ENCODE measurements around the gene SORD. TPM values are rescaled to one million over a fixed set of nuclear protein-coding genes. Genes with fewer than 3 reads are reported as not detected.
"Not testable (repeated sequence)": the region's sequence is repeated elsewhere in the genome, so short reads cannot be mapped to it uniquely, and the experiment has no call there.

The SORD gene
- total RNA-seq, 3 donors from 2014 or later = 3.7 to 31.8 (median 12.9) TPM

- peak in 1 of 2 donors; percentile 24 for DNase-seq (ENCODE audit: low spot score in 2 of 2)
- H3K4me3 ChIP-seq = no peak overlapping the region
- no peaks in the 10 kb centered on the region for H3K4me1 ChIP-seq
- peaks cover 0 to 6% of the 10 kb centered on the region in 2 donors for H3K27me3 ChIP-seq
- H3K9me3 ChIP-seq = no peaks in the 10 kb centered on the region
- intact Hi-C loops (cut with DNase I; ENCODE audit: low total_unique reads) = no loop called here
- H3K36me3 ChIP-seq = no peaks in the 10 kb centered on the region
- no peak for TF ChIP-seq POLR2A (IDR thresholded peaks at IDR 0.05)
- no peak overlapping the region for H3K27ac ChIP-seq
These were observed 74.5 kb downstream of the SORD start for GRCh38 chr15:45097466-45097865.

- TF ChIP-seq POLR2A (IDR thresholded peaks at IDR 0.05) (no peak), POLR2AphosphoS5 (IDR thresholded peaks at IDR 0.05) (no peak)
- DNase-seq (ENCODE audit: low spot score in 2 of 2) = peak in 1 of 2 donors; percentile 41
- intact Hi-C loops (cut with DNase I; ENCODE audit: low total_unique reads) = no loop called here
- Histone ChIP-seq H3K27me3 (peaks cover 0 to 6% of the 10 kb centered on the region in 2 donors), H3K9me3 (no peaks in the 10 kb centered on the region), H3K36me3 (no peaks in the 10 kb centered on the region), H3K4me1 (no peaks in the 10 kb centered on the region), H3K4me3 (no peak overlapping the region), H3K27ac (no peak overlapping the region)
These were observed 76.7 kb downstream of the SORD start for GRCh38 chr15:45099549-45100165.

GRCh38 chr15:45100884-45101625 lies 78.1 kb downstream of the SORD start:
- Histone ChIP-seq H3K27me3 (peaks cover 0 to 6% of the 10 kb centered on the region in 2 donors), H3K36me3 (no peaks in the 10 kb centered on the region), H3K9me3 (no peaks in the 10 kb centered on the region), H3K4me3 (no peak overlapping the region), H3K4me1 (no peaks in the 10 kb centered on the region), H3K27ac (no peak overlapping the region)
- DNase-seq (ENCODE audit: low spot score in 2 of 2) = peak in 1 of 2 donors; percentile 7
- intact Hi-C loops (cut with DNase I; ENCODE audit: low total_unique reads) = no loop called here
- TF ChIP-seq POLR2A (IDR thresholded peaks at IDR 0.05) = no peak
- no peak for TF ChIP-seq POLR2AphosphoS5 (IDR thresholded peaks at IDR 0.05)
- TF ChIP-seq CTCF (IDR thresholded peaks at IDR 0.05) = no peak

GRCh38 chr15:45101749-45102148 lies 78.8 kb downstream of the SORD start:
- Histone ChIP-seq H3K27me3 (peaks cover 0 to 10% of the 10 kb centered on the region in 2 donors), H3K4me1 (no peaks in the 10 kb centered on the region), H3K4me3 (no peak overlapping the region), H3K9me3 (no peaks in the 10 kb centered on the region), H3K27ac (no peak overlapping the region), H3K36me3 (no peaks in the 10 kb centered on the region)
- intact Hi-C loops (cut with DNase I; ENCODE audit: low total_unique reads) = no loop called here
- TF ChIP-seq POLR2AphosphoS5 (IDR thresholded peaks at IDR 0.05) (no peak), CTCF (IDR thresholded peaks at IDR 0.05) (no peak), POLR2A (IDR thresholded peaks at IDR 0.05) (no peak)
- peak in 1 of 2 donors; percentile 48 for DNase-seq (ENCODE audit: low spot score in 2 of 2)

GRCh38 chr15:45102226-45102625 lies 79.2 kb downstream of the SORD start:
- Histone ChIP-seq H3K4me3 (no peak overlapping the region), H3K27ac (no peak overlapping the region), H3K36me3 (no peaks in the 10 kb centered on the region), H3K9me3 (no peaks in the 10 kb centered on the region), H3K27me3 (peaks cover 0 to 14% of the 10 kb centered on the region in 2 donors), H3K4me1 (no peaks in the 10 kb centered on the region)
- intact Hi-C loops (cut with DNase I; ENCODE audit: low total_unique reads) = no loop called here
- DNase-seq (ENCODE audit: low spot score in 2 of 2) = peak in 1 of 2 donors; percentile 28
- TF ChIP-seq POLR2AphosphoS5 (IDR thresholded peaks at IDR 0.05) (no peak), POLR2A (IDR thresholded peaks at IDR 0.05) (no peak), CTCF (IDR thresholded peaks at IDR 0.05) (no peak)

GRCh38 chr15:45104170-45104569 lies 81.2 kb downstream of the SORD start:
- H3K27me3 ChIP-seq = peaks cover 0 to 20% of the 10 kb centered on the region in 2 donors
- H3K4me3 ChIP-seq; H3K4me1 ChIP-seq; intact Hi-C loops (cut with DNase I; ENCODE audit: low total_unique reads); H3K9me3 ChIP-seq; H3K27ac ChIP-seq; H3K36me3 ChIP-seq; DNase-seq (ENCODE audit: low spot score in 2 of 2): not testable (repeated sequence)
